Neural progenitor cell (in vitro differentiated cells): ENCODE measurements around the gene NTN3.

Experiments used
- CTCF ChIP-seq: fragments of 200-600 bp; sonication (generic); IDR thresholded peaks from 2 replicates; pipeline ENCODE4 v1.5.1; 2017; ENCODE audit warnings: antibody characterized with exemption, mild to moderate bottlenecking
- EZH2 ChIP-seq: fragments of 200-600 bp; sonication (generic); IDR thresholded peaks from 2 replicates; pipeline ENCODE4 v1.6.1; 2017; ENCODE audit warnings: antibody characterized with exemption, mild to moderate bottlenecking, moderate library complexity
- EZH2phosphoT487 ChIP-seq: fragments of 200-600 bp; sonication (generic); IDR thresholded peaks from 2 replicates; pipeline ENCODE4 v1.6.1; 2017; ENCODE audit warnings: antibody characterized with exemption

DNA sequence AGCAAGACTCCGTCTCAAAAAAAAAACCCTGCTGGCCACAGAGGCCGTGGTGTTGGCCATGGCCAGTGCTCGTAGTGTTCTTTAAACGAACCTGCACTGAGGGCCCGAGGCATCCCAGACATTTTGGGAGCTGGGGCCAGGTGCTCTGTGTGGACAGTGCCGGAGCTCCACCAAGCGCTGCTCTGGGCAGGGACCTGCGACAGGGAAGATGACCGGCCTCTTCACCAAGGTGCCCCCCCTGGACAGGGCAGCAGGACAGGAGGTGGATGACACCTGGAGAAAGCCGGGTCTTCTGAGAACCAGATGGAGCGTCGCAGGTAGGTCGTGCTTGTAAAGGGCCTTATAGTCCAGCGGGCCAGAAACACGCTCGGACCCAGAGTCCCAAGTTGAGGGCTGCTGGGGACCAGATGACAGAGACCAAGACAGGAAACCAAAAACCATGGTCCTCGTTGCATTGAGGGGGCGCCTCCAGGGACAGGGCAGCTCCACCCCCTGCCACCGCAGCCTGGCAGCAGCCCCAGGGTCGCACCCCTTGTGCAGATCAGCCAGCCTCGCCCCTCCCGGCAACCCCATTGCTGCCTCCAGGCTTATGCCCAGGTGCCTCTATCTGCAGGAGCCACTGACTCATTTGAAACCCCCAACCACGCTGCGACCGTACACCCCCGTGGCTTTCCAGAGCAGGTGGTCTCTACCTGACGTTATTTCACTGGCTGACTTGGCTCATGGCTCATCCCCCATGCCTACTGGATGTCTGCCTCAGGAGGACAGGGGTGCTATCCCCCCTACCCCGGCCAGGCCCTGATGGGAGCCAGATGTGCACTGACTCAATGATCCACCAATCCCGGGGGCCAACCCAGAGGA lies 4.2 kb upstream of the NTN3 start:
- TF ChIP-seq EZH2 (no peak), EZH2phosphoT487 (no peak), CTCF (no peak)
